H1 (cell line): ENCODE results near the gene PIK3R6. TPM values are rescaled to one million over a fixed set of nuclear protein-coding genes. Genes with fewer than 3 reads are reported as not detected.
A peak's percentile ranks its signal among the peaks of the same experiment; 100 is the strongest.

Source experiments
- CTCF ChIA-PET: fragments of 300-600 bp; sonication (Branson Sonifier 250); formaldehyde crosslinking; loops from one replicate; lab custom pipeline; 2021; ENCODE audit not compliant: partially characterized antibody; lab: Charles Lee
- POLR2A ChIA-PET: fragments of 300-600 bp; sonication (Branson Sonifier 250); formaldehyde crosslinking; loops from one replicate; lab custom pipeline; 2021; ENCODE audit warnings: inconsistent platforms; ENCODE audit not compliant: partially characterized antibody; lab: Charles Lee
- DNase-seq, 2 experiments: peaks; one replicate each; pipeline versions ENCODE4 v3.0.0 to v3.0.0-alpha.2; 2010 to 2022; ENCODE audit warnings: low spot score in 2 of 2, low read depth in 1 of 2, mixed read lengths in 1 of 2
- FAIRE-seq: peaks from 2 replicates; lab custom pipeline; 2011; peaks lifted over from hg19 to GRCh38; lab: Jason Lieb, UNC
- H2AFZ ChIP-seq: 2 replicates; pipeline ENCODE4 v1.8.1; 2012; ENCODE audit warnings: low read length, inconsistent platforms
- H2AK5ac ChIP-seq: 2 replicates; pipeline ENCODE4 v1.6.1; 2013; ENCODE audit warnings: low read depth, low read length
- H2BK120ac ChIP-seq: replicated peaks from 2 replicates; pipeline ENCODE3; 2013; ENCODE audit warnings: low read depth, low read length, inconsistent platforms
- H2BK12ac ChIP-seq: 2 replicates; pipeline ENCODE4 v1.6.1; 2013; ENCODE audit warnings: low read depth, low read length
- H2BK15ac ChIP-seq: 2 replicates; pipeline ENCODE4 v1.6.1; 2013; ENCODE audit warnings: low read length
- H2BK20ac ChIP-seq: 2 replicates; pipeline ENCODE4 v1.6.1; 2013; ENCODE audit warnings: low read length
- H2BK5ac ChIP-seq: 2 replicates; pipeline ENCODE4 v1.6.1; 2013; ENCODE audit warnings: low read depth, low read length
- H3K14ac ChIP-seq: 2 replicates; pipeline ENCODE4 v1.6.1; 2013; ENCODE audit warnings: inconsistent platforms; ENCODE audit not compliant: insufficient read length
- H3K18ac ChIP-seq: 2 replicates; pipeline ENCODE4 v1.6.1; 2013; ENCODE audit warnings: low read length; ENCODE audit errors: extremely low read depth
- H3K23ac ChIP-seq: 2 replicates; pipeline ENCODE4 v1.6.1; 2013; ENCODE audit warnings: inconsistent platforms; ENCODE audit not compliant: insufficient read length
- H3K23me2 ChIP-seq: 2 replicates; pipeline ENCODE4 v1.6.1; 2013; ENCODE audit warnings: low read depth, low read length
- H3K27ac ChIP-seq: 2 replicates; pipeline ENCODE4 v1.6.1; 2011; ENCODE audit warnings: low read depth, low read length, inconsistent platforms
- H3K27me3 ChIP-seq, 4 experiments: replicated peaks in 1 of 4; 1 replicate in 1 of 4; 2 replicates in 3 of 4; pipeline versions ENCODE4 v1.6.1 to v1.8.1; 2011 to 2013; ENCODE audit warnings: low read length in 3 of 4, mild to moderate bottlenecking in 3 of 4, inconsistent platforms in 2 of 4, mixed read lengths in 2 of 4, moderate library complexity in 1 of 4; ENCODE audit not compliant: control insufficient read depth in 3 of 4, insufficient read depth in 3 of 4; ENCODE audit errors: extremely low read depth in 1 of 4
- H3K36me3 ChIP-seq, 4 experiments: 2 replicates each; pipeline versions ENCODE4 v1.6.1 to v1.8.1; 2011 to 2013; ENCODE audit warnings: mild to moderate bottlenecking in 4 of 4, low read length in 3 of 4, moderate library complexity in 2 of 4, control low read depth in 1 of 4, inconsistent platforms in 1 of 4; ENCODE audit not compliant: insufficient read depth in 4 of 4, control insufficient read depth in 2 of 4
- H3K4ac ChIP-seq: replicated peaks from 2 replicates; pipeline ENCODE3; 2013; ENCODE audit warnings: low read length, low read depth, mixed read lengths, inconsistent platforms; ENCODE audit not compliant: insufficient read length
- H3K4me1 ChIP-seq, 4 experiments: replicated peaks in 1 of 4; 1 replicate in 1 of 4; 2 replicates in 3 of 4; pipeline versions ENCODE4 v1.6.1 to v1.8.1; 2011 to 2013; ENCODE audit warnings: low read length in 3 of 4, inconsistent platforms in 2 of 4, mixed read lengths in 1 of 4; ENCODE audit not compliant: insufficient read depth in 4 of 4, control insufficient read depth in 3 of 4
- H3K4me2 ChIP-seq, 2 experiments: 2 replicates each; pipeline versions ENCODE4 v1.6.1 to v1.8.1; 2011 to 2013; ENCODE audit warnings: low read depth in 2 of 2, low read length in 2 of 2, control low read depth in 1 of 2, inconsistent platforms in 1 of 2, mild to moderate bottlenecking in 1 of 2; ENCODE audit not compliant: insufficient read depth in 1 of 2
- H3K4me3 ChIP-seq, 4 experiments: fragments of 200-600, 300-600 bp in 1 of 4; sonication (generic), shearing (Covaris generic), sonication (Bioruptor Twin) in 1 of 4; 2 replicates each; pipeline versions ENCODE4 v1.5.1 to v1.8.1; 2011 to 2016; ENCODE audit warnings: low read length in 4 of 4, low read depth in 3 of 4, control low read depth in 2 of 4, inconsistent platforms in 2 of 4, mild to moderate bottlenecking in 2 of 4, mixed read lengths in 1 of 4, moderate library complexity in 1 of 4; ENCODE audit not compliant: insufficient read depth in 2 of 4; ENCODE audit errors: extremely low read depth in 1 of 4
- H3K56ac ChIP-seq: replicated peaks from 2 replicates; pipeline ENCODE3; 2013; ENCODE audit warnings: low read depth, mild to moderate bottlenecking, mixed read lengths, low read length, inconsistent platforms; ENCODE audit not compliant: insufficient read length
- H3K79me1 ChIP-seq: 2 replicates; pipeline ENCODE4 v1.6.1; 2013; ENCODE audit warnings: low read depth, low read length, control low read depth
- H3K79me2 ChIP-seq, 2 experiments: 2 replicates each; pipeline versions ENCODE4 v1.6.1 to v1.8.1; 2012 to 2013; ENCODE audit warnings: low read length in 2 of 2, mild to moderate bottlenecking in 2 of 2, inconsistent platforms in 1 of 2; ENCODE audit not compliant: insufficient read depth in 2 of 2, control insufficient read depth in 1 of 2
- H3K9ac ChIP-seq, 4 experiments: replicated peaks in 1 of 4; 1 replicate in 1 of 4; 2 replicates in 3 of 4; pipeline versions ENCODE4 v1.6.1 to v1.8.1; 2011 to 2013; ENCODE audit warnings: low read depth in 3 of 4, low read length in 3 of 4, control low read depth in 2 of 4, mild to moderate bottlenecking in 2 of 4, moderate library complexity in 2 of 4, inconsistent platforms in 1 of 4; ENCODE audit errors: extremely low read depth in 1 of 4
- H3K9me3 ChIP-seq, 2 experiments: 2 replicates each; pipeline versions ENCODE4 v1.6.1 to v1.8.1; 2012 to 2013; ENCODE audit warnings: mild to moderate bottlenecking in 2 of 2, moderate library complexity in 2 of 2, control low read depth in 1 of 2, inconsistent platforms in 1 of 2, low read depth in 1 of 2, low read length in 1 of 2, mixed read lengths in 1 of 2; ENCODE audit not compliant: insufficient read depth in 2 of 2
- H4K20me1 ChIP-seq, 2 experiments: replicated peaks in 1 of 2; 2 replicates each; pipeline versions ENCODE3 to v1.8.1; 2011 to 2013; ENCODE audit warnings: inconsistent platforms in 2 of 2, low read length in 2 of 2, mild to moderate bottlenecking in 1 of 2; ENCODE audit not compliant: insufficient read depth in 2 of 2, control insufficient read depth in 1 of 2
- H4K5ac ChIP-seq: 2 replicates; pipeline ENCODE4 v1.6.1; 2013; ENCODE audit warnings: low read length, low read depth, mixed read lengths, inconsistent platforms; ENCODE audit not compliant: insufficient read length
- H4K8ac ChIP-seq: 2 replicates; pipeline ENCODE4 v1.8.0; 2013; ENCODE audit warnings: mild to moderate bottlenecking, moderate library complexity, low read length, inconsistent platforms; ENCODE audit not compliant: insufficient read depth; ENCODE audit errors: extremely low read depth
- H4K91ac ChIP-seq: replicated peaks from 2 replicates; pipeline ENCODE3; 2013; ENCODE audit warnings: low read length, mixed read lengths, inconsistent platforms; ENCODE audit not compliant: insufficient read length
- CTCF ChIP-seq, 3 experiments: IDR thresholded peaks; 1 replicate in 2 of 3; 2 replicates in 1 of 3; pipeline versions ENCODE4 v1.5.1 to v1.6.1; 2011; ENCODE audit warnings: low read length in 3 of 3, mild to moderate bottlenecking in 3 of 3, inconsistent platforms in 2 of 3, low read depth in 1 of 3, moderate library complexity in 1 of 3; ENCODE audit not compliant: insufficient read depth in 1 of 3; ENCODE audit errors: control extremely low read depth in 1 of 3
- JUND ChIP-seq: IDR thresholded peaks from 2 replicates; pipeline ENCODE4 v1.6.1; 2011; ENCODE audit warnings: mild to moderate bottlenecking, improper control_type of control experiment, low read length
- MAFK ChIP-seq: IDR thresholded peaks from 2 replicates; pipeline ENCODE4 v1.6.1; 2012; ENCODE audit warnings: low read depth, mild to moderate bottlenecking, improper control_type of control experiment, low read length
- NRF1 ChIP-seq: IDR thresholded peaks from 2 replicates; pipeline ENCODE4 v1.6.1; 2011; ENCODE audit warnings: mild to moderate bottlenecking, low read depth, low read length, improper control_type of control experiment
- RBBP5 ChIP-seq: IDR thresholded peaks from 2 replicates; pipeline ENCODE4 v1.7.1; 2012; ENCODE audit warnings: low read depth, mild to moderate bottlenecking, inconsistent platforms, low read length, moderate library complexity, borderline replicate concordance
- SP1 ChIP-seq: IDR thresholded peaks from 2 replicates; pipeline ENCODE4 v1.6.1; 2011; ENCODE audit warnings: low read depth, low read length
- WGBS, 2 experiments: shearing (Covaris generic) in 1 of 2; methylation state at CpG; one replicate each; pipeline versions ENCODE4 v1.1.6 to v1.1.7; 2013 to 2015; ENCODE audit warnings: low lambda C conversion rate in 2 of 2, mixed read lengths in 2 of 2, inconsistent platforms in 1 of 2, low coverage in 1 of 2, missing lambda C conversion rate in 1 of 2; ENCODE audit not compliant: insufficient replicate concordance in 2 of 2, insufficient coverage in 1 of 2, insufficient read length in 1 of 2; ENCODE audit errors: extremely low coverage in 1 of 2, missing lambda C conversion rate in 1 of 2; 5-methylcytosine and 5-hydroxymethylcytosine counted together
- polyA plus RNA-seq, 7 experiments: library from polyadenylated mRNA; depleted of rRNA in 3 of 7; stranded (reverse) in 5 of 7; unstranded in 2 of 7; fragments of >200 nt in 5 of 7; fragments of 200-250 nt in 2 of 7; gene quantifications; 1 replicate in 5 of 7; 2 replicates in 1 of 7; 4 replicates in 1 of 7; pipeline versions ENCODE4 v1.2.1 to v1.2.3, GENCODE V29; 2011 to 2013; ENCODE audit warnings: missing spikeins in 2 of 7, mixed read lengths in 2 of 7
- total RNA-seq: library from RNA; stranded (reverse); fragmentation: NEBNext Ultra II Directional; extraction: Animal tissue kit (Norgen Biotek cat#: 25700); gene quantifications from 2 replicates; pipeline ENCODE4 v1.2.1, GENCODE V29; 2021

Gene PIK3R6
- total and polyA plus RNA-seq, 2 of the 8 experiments (the other 6 are each of a cell fraction or from before 2014, with no cell fraction given): 0.24 to 1.2 TPM

DNA sequence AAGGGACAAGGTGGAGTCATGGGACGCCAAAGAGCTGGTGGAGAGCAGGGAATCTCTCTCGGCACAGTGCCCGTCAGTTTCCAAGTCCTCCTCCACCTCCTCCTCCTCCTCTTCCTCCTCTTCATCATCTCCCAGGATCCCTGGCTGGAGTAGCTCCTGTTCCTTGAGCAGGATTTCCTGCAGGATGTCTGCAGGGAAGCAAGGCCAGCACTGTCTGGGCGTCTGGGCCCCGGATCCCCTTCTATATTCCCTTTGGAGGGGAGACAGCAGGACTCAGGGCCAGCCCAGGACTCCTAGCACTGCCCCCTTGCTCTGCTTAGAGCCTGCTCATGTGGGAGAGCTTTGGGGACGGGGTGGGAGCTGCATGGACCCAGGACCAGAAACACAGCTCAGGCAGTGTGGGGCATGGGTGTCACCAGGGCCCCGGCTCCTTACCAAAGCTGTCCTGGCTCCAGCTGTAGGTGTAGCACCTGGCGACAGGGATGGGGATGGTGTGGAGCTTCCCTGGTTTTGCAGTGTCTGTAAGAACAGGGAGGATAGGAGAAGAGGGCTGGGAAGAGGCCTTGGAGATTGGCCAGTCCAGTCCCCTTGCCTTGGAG lies 21.3 kb upstream of the PIK3R6 start:
- H3K9me3 ChIP-seq: no peaks in the 10 kb centered on the region; a peak in 1 of 4 replicates
- H3K4me2 ChIP-seq: no peak overlapping the region
- H3K27me3 ChIP-seq: no peaks in the 10 kb centered on the region; a peak in 1 of 7 replicates
- H3K4me1 ChIP-seq: peaks cover 0 to 14% (median 5%) of the 10 kb centered on the region in 4 experiments; a peak in 3 of 7 replicates
- H3K14ac ChIP-seq: no peak overlapping the region
- no peaks in the 10 kb centered on the region for H3K23me2 ChIP-seq
- no peak overlapping the region for H4K91ac ChIP-seq
- no peak overlapping the region for H2AK5ac ChIP-seq
- no peak overlapping the region for H2BK20ac ChIP-seq
- no peak overlapping the region; the same call in 1 of the 2 replicates for H3K18ac ChIP-seq
- FAIRE-seq: no peak
- no peaks in the 10 kb centered on the region for H4K20me1 ChIP-seq
- no peak overlapping the region for H3K4me3 ChIP-seq
- H3K27ac ChIP-seq: no peak overlapping the region
- DNase-seq: no peak
- ChIA-PET CTCF (interaction anchor here (0.7 to 10.4 kb wide), 38 partner anchors 10 to 631 kb away, joined by 3 to 107 read pairs (median 5); partner anchors contain the start of gene MFSD6L), POLR2A (interaction anchor here (0.8 to 1.1 kb wide), 2 partner anchors 13 to 16 kb away, joined by 3 to 4 read pairs; no protein-coding TSS in a partner anchor)
- H3K79me2 ChIP-seq: no peaks in the 10 kb centered on the region
- peak overlapping the region; percentile 82 for H2AFZ ChIP-seq
- no peak overlapping the region for H2BK15ac ChIP-seq
- H3K36me3 ChIP-seq: no peaks in the 10 kb centered on the region
- H3K56ac ChIP-seq: no peak overlapping the region
- no peak overlapping the region for H4K5ac ChIP-seq
- H3K23ac ChIP-seq: no peak overlapping the region
- H4K8ac ChIP-seq: no peak overlapping the region
- no peak overlapping the region for H2BK120ac ChIP-seq
- 84% methylated on average over 6 of the region's 8 CpGs; no CpG with 5 or more reads in 1 of the 2 experiments for WGBS, 2 experiments
- H2BK5ac ChIP-seq: no peak overlapping the region
- no peak overlapping the region for H2BK12ac ChIP-seq
- no peak overlapping the region for H3K4ac ChIP-seq
- TF ChIP-seq RBBP5 (no peak), SP1 (no peak), MAFK (no peak), JUND (no peak), CTCF (IDR thresholded peaks at IDR 0.05; ENCODE audit: control extremely low read depth in 1 of 3, insufficient read depth in 1 of 3, low read depth in 1 of 3, low read length in 3 of 3) (no peak), NRF1 (no peak)
- H3K9ac ChIP-seq: no peak overlapping the region
- H3K79me1 ChIP-seq: no peaks in the 10 kb centered on the region
